GM21367 (cell line): ENCODE results near the gene ADAMTS6.

Source experiments
- ATAC-seq: cut with Tn5 transposase; IDR thresholded peaks from one replicate; pipeline ENCODE4 v1.9.1; 2021; ENCODE audit not compliant: unreplicated experiment

The ADAMTS6 gene

DNA sequence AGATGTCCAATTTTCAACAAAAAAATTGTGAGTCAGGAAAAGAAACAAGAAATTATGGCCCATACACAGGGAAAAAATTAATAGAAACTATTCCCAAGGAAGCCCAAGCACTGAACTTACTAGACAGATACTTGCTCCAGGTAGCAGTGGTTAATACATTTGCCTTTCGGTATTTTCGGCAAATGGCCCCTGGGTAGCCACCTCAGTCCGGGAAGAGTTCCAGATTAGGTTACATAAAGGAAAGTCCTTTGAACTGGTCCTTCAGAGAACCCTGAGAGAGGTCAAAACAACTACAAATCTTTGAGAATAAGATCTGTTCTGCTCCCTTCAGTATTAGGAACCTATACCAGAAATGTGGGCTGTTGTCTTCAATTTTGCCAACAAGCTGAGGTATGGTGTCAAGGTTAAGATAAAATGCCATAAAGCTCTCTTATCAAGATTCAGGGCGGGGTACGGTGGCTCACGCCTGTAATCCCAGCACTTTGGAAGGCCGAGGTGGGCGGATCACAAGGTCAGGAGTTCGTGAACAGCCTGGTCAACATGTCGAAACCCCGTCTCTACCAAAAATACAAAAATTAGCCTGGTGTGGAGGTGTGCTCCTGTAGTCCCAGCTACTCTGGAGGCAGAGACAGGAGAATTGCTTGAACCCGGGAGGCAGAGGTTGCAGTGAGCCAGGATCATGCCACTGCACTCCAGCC, 369.6 kb downstream of the ADAMTS6 start:
- no peak for ATAC-seq

GRCh38 chr5:65108786-65109743, 372.7 kb downstream of the ADAMTS6 start:
- ATAC-seq = no peak

- ATAC-seq = peak; percentile 40
Measured at GRCh38 chr5:65105301-65105700, 376.4 kb downstream of the ADAMTS6 start.

DNA sequence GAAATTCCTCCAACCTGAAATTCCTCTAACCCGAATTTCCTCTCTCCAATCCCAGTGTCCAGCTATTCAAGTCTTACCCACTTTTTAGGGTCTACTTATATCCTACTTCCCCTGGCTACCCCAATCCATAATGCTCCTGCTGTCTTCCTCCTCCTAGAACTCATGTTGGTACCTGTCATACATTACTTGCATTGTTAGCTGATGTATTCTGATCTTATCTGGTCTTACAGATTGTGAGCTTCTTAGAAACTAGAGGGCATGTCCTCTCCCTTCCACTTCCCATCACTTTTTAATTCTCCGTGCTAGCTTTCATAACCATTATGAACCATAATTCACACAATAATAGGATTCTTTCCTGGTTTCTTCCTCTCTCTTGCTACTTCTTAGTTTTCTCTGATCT, 376.9 kb downstream of the ADAMTS6 start:
- ATAC-seq = no peak

DNA sequence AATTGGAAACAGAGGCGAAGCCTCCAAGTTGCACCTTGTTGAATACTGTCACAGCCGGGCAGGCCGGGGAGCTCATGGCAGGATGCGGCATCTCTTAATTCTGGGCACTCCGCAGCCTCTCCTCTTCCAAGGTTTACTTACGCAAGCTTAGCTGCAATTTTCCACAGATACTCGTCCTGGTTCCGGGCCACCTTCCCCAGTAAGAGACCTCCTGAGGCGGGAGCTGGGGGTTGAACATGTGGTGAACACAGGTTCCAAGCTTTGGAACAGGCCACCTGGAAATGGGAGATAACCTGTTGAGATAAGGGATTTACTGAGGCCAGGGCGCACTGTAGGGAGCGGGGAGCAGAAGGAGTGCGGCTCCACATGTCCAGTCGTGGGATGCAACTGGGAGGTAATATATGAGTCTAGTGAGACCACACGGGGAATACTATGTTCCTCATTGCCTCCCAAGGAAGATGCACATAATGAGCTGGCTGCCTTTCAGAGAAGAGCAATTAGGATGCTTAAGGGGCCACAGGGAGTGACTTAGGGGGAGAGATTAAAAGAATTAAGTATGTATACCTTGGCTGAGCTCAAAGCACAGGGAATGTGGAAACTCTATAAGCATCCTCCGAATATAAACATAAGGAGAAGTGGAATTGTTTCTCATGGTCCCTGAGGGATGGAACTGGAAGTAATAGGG, 377.8 kb downstream of the ADAMTS6 start:
- no peak for ATAC-seq

DNA sequence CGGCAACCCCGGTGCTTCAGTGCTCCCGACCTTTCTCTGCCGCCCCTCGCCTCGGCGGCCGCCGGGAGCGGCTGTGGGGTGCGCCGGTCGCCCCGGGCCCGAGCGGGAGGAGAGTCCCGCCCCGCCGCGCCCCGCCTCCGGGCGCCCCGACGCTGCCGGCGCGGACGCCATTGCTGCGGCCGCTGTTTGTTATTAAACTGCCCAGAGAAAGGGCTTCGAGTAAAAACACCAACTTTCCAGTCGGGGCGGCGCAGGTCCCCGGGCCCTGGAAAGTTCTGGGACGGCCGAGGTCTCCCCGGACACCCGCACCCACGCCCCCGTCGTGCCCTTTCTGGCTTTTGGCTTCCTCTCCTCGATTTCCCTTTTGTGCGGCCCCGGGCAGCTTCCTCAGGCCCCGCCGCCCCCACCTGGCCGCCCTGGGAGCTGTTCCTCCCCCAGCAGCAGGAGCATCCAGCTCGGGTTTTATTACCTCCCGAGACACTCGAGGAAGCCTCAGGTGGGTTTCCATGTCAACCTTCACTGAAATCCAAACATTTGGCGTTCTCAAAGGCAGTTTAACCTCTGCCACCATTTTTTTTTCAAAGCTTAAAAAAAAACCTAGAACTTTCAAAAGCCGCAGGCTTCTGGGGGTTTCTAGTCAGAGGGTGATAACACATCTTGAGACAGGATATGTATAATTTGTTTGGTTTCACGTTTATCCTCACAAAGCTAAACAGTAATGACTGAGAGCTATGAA, 378.6 kb downstream of the ADAMTS6 start:
- ATAC-seq = peak; percentile 60

DNA sequence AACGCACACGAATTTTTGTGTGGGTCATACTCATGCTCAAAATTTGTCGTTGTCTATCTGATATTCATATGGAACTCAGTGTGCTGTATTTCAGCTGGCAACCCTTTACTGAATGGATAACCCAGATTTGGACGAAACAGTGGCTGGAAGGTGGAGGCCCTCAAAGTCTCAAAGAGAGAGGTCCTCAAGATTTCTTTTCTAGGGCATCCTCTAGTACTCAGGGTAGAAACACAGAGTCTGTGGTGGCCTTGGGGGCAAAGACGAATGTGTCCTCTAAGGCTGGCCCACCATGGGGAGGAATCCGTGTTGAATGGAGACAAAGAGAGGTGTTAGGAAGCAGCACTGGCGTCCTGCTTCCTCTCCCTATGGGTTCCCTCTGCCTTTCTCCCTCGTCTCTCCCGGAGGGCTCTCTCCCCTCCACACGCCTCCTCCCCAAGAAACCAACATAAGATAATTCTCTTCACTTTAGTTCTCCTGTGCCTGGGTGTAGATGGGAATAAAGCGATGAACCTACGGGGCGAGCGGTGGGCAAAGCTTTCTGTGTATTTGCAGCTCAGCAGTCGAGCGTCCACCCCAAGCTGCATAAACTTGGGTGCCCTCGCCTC, 379.2 kb downstream of the ADAMTS6 start:
- peak; percentile 6 for ATAC-seq

DNA sequence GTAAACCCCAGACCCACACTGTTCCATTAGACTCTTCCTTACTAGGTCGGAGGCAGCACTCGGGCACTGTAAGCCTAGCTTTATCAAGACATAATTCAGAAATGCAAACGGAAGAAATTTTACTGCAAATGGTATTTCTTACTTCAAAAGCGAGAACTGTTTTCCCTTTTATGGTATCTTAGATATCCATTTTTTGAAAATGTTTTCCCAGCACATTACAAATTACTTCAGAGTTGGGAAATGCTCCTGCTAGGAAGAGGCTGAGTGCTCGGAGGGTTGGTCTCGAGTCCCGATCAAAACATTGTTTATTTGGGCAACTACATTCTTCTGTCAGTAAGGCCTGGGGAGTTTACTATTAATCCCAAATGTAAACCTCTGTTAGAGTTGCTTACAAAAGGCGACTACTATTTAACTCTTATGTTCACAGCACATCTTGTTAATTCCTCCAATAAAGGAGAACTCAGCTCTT, 380.1 kb downstream of the ADAMTS6 start:
- no peak for ATAC-seq

- ATAC-seq = no peak
Measured at GRCh38 chr5:65100911-65101631, 380.6 kb downstream of the ADAMTS6 start.
